G401 (cell line): Measurements from ENCODE around the gene CARD9. TPM values are rescaled to one million over a fixed set of nuclear protein-coding genes. Genes with fewer than 3 reads are reported as not detected.

Experiments used
- DNase-seq: peaks from one replicate; pipeline ENCODE4 v3.0.0-alpha.2; 2015; ENCODE audit warnings: low spot score
- in situ Hi-C: cut with HindIII; loops from 2 replicates; pipeline ENCODE4 v1.10.0; 2016; ENCODE audit warnings: low sequenced_read_pairs, mixed read lengths
- total RNA-seq: library from RNA; depleted of rRNA; stranded (reverse); fragments of >200 nt; shearing (Covaris generic); gene quantifications from 2 replicates; pipeline ENCODE4 v1.2.3, GENCODE V29; 2014

Gene CARD9
- total RNA-seq, 1 experiment from 2014 or later = 0.98 TPM

GRCh38 chr9:136387217-136387616 is 13.7 kb upstream of the CARD9 start:
- in situ Hi-C loops = no loop called here
- DNase-seq = no peak

GRCh38 chr9:136386018-136386417 is 12.5 kb upstream of the CARD9 start:
- DNase-seq = no peak
- in situ Hi-C loops = no loop called here

GRCh38 chr9:136385015-136385414 is 11.5 kb upstream of the CARD9 start:
- no peak for DNase-seq
- in situ Hi-C loops = no loop called here

GRCh38 chr9:136383436-136383835 is 10.0 kb upstream of the CARD9 start:
- in situ Hi-C loops = no loop called here
- DNase-seq = no peak

GRCh38 chr9:136381966-136382513 is 8.6 kb upstream of the CARD9 start:
- DNase-seq = no peak
- in situ Hi-C loops = no loop called here

GRCh38 chr9:136381311-136381710 is 7.8 kb upstream of the CARD9 start:
- DNase-seq = no peak
- in situ Hi-C loops = no loop called here

- in situ Hi-C loops = no loop called here
These were observed 6.9 kb upstream of the CARD9 start for GRCh38 chr9:136380381-136380780.

GRCh38 chr9:136379891-136380290 is 6.4 kb upstream of the CARD9 start:
- in situ Hi-C loops = no loop called here
- DNase-seq = no peak

More at GRCh38 chr9:136380381-136380780, 6.9 kb upstream of the CARD9 start:
- no peak for DNase-seq

GRCh38 chr9:136379401-136379800 is 5.9 kb upstream of the CARD9 start:
- no peak for DNase-seq
- in situ Hi-C loops = no loop called here

- in situ Hi-C loops = no loop called here
- no peak for DNase-seq
These were observed 5.5 kb upstream of the CARD9 start for GRCh38 chr9:136379003-136379287.

GRCh38 chr9:136378170-136379002 is 4.9 kb upstream of the CARD9 start:
- DNase-seq = peak; percentile 58
- in situ Hi-C loops = no loop called here

- in situ Hi-C loops = no loop called here
- no peak for DNase-seq
These were observed 4.1 kb upstream of the CARD9 start for GRCh38 chr9:136377341-136378169.

- in situ Hi-C loops = no loop called here
- DNase-seq = no peak
These were observed 3.0 kb upstream of the CARD9 start for GRCh38 chr9:136376457-136376856.

- in situ Hi-C loops = no loop called here
- DNase-seq = no peak
These were observed 1.6 kb upstream of the CARD9 start for GRCh38 chr9:136375096-136375495.

- in situ Hi-C loops = no loop called here
- DNase-seq = no peak
These were observed 710 bp upstream of the CARD9 start for GRCh38 chr9:136374183-136374575.

- no peak for DNase-seq
- in situ Hi-C loops = no loop called here
These were observed 739 bp downstream of the CARD9 start for GRCh38 chr9:136372561-136373299.

GRCh38 chr9:136372006-136372405 is 1.5 kb downstream of the CARD9 start:
- in situ Hi-C loops = no loop called here
- DNase-seq = no peak

- DNase-seq = no peak
- in situ Hi-C loops = no loop called here
These were observed 2.0 kb downstream of the CARD9 start for GRCh38 chr9:136371533-136371880.

- no peak for DNase-seq
- in situ Hi-C loops = no loop called here
These were observed 2.6 kb downstream of the CARD9 start for GRCh38 chr9:136370687-136371532.
